ENCODE data around the gene ZBTB7C. TPM values are rescaled to one million over a fixed set of nuclear protein-coding genes. Genes with fewer than 3 reads are reported as not detected.

Gene ZBTB7C
- total RNA-seq, 3 donors from 2014 or later (not counting 1 experiment from before 2014, with no cell fraction given) = 0.07 TPM; not detected in 2

DNA sequence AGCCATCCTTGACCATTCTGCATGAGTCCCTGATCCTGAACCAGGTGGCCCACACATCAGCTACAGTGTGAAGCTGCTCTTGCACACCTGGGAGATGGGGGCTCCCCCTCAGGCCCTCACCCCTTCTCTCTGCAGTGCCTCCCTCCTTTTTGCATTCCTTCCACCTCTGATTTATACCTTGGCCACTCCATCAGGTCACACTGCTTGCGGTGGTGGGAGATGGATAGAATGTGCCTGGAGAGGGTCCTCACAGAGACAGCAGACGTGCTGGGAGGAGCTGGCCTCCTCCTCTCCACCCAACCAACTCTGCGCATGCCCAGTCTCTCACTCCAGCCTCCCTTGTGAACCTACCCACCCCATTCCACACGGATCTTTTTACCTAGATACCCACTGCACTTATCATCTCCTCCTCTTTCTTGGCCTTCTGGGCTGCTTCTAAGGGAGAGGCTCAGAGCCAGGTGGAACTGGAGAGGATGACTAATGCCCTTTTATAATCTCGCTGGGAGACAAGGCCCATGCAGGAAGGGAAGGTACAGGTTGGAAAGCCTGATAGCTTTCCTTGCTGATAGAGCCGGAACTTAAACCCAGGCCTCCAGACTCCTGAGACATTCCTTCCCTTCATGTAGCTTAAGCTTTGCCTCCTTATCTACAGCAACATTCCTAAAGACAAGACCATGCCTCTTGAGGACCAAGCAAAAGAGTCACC is 205.1 kb downstream of the ZBTB7C start:
- no peaks in the 10 kb centered on the region for H3K4me1 ChIP-seq (ENCODE audit: control insufficient read depth, insufficient read depth, low read length)
- no peak overlapping the region for H3K4me3 ChIP-seq (ENCODE audit: low read length)
- intact Hi-C loops (cut with micrococcal nuclease) = no loop called here
- H3K4me3 Mint-ChIP-seq = no peak overlapping the region
- H3K9me3 ChIP-seq (ENCODE audit: control insufficient read depth, insufficient read depth, low read length) = no peaks in the 10 kb centered on the region
- peaks cover 14 to 48% of the 10 kb centered on the region in 2 donors for H3K27me3 Mint-ChIP-seq (ENCODE audit: low read depth in 2 of 2)
- no peaks in the 10 kb centered on the region for H3K9me3 Mint-ChIP-seq
- H3K36me3 Mint-ChIP-seq = no peaks in the 10 kb centered on the region
- ATAC-seq (no peak), DNase-seq (no peak)
- H3K4me1 Mint-ChIP-seq = no peaks in the 10 kb centered on the region
- H3K27ac ChIP-seq (ENCODE audit: low read length) = no peak overlapping the region
- WGBS (ENCODE audit: insufficient coverage) = 89% methylated on average over 6 of the region's 6 CpGs
- no peaks in the 10 kb centered on the region for H3K27me3 ChIP-seq (ENCODE audit: control insufficient read depth, insufficient read depth, low read length)
- H3K27ac Mint-ChIP-seq = no peak overlapping the region
- no peak for TF ChIP-seq CTCF (IDR thresholded peaks at IDR 0.05)
- H3K36me3 ChIP-seq (ENCODE audit: control insufficient read depth, insufficient read depth, low read length) = no peaks in the 10 kb centered on the region

DNA sequence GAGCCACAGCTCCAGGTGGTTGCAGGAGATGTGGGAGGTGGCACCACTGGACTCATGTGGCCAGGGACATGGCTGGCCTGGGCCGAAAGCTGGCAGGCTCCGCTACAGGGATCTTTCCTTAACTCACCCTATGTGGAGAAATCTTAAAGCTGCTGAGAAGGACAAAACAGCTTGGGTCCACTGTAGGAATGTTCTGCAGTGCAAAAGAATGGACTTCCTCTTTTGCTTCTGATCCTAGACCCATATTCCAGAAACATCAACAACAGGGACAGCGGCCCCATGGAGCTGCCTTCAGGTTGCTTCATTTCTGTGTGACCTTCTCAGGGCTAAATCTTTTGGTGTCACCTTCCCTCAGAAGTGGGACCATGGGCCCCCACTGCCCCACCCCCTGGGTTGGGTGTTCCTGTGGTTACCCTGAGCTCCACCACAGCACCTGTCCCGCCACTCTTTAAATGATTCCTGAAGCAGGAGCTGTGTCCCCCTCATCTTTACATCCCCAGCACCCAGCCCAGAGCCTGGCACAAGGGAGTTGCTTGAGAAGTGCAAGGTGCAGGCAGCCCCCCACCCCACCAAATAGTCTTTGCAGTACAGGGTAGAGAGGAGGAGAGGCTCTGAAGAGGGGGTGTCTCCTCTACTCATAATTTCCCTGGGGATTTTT is 205.8 kb downstream of the ZBTB7C start:
- H3K27ac Mint-ChIP-seq = no peak overlapping the region
- intact Hi-C loops (cut with micrococcal nuclease) = no loop called here
- peaks cover 12 to 48% of the 10 kb centered on the region in 2 donors for H3K27me3 Mint-ChIP-seq (ENCODE audit: low read depth in 2 of 2)

DNA sequence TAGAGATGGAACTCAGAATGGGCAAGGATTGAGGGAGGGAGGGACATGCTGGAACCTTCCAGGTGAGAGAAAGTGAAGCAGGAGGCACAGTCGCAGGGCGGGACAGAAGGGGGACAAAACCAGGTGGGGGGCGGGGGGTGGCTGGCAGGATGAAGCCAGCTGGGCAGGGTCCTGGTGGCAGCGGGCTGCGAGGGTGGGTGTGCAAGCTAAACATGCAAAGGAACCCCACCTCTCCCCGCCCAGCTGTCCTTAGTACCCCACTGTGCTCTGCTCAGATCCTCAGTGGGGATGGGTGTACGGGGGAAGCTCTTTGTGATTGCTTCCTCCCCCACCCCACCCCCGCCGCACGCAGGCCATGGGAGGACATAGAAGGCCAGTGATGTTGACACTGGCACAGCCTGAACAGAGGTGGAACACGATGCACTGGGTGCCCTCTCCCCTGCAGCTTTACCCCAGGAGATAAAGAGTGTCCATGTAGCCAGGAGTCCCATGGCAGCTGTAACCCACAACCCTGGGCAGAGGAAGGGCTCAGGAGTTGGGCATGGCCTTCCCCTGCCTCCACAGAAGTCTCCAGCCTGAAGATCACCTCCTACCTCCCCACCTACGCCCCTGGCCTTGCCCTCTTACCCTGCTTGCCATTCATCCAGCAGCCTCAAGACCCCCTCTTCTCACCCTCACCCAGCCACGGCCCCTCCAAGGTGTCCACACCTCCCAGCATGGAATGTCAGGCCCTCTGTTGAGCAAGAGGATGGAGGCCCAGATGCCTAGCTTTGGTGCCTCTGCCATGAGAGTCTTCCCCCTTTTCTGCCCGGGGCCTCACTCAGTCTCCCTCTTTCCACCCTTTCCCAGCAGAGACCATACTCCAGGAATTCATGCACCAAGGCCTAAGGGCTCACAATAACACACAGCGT is 206.6 kb downstream of the ZBTB7C start:
- Mint-ChIP-seq H3K27ac (no peak overlapping the region), H3K4me3 (no peak overlapping the region), H3K4me1 (no peaks in the 10 kb centered on the region), H3K9me3 (no peaks in the 10 kb centered on the region), H3K36me3 (no peaks in the 10 kb centered on the region), H3K27me3 (ENCODE audit: low read depth in 2 of 2) (peaks cover 12 to 55% of the 10 kb centered on the region in 2 donors)
- no peak overlapping the region for H3K4me3 ChIP-seq (ENCODE audit: low read length)
- H3K9me3 ChIP-seq (ENCODE audit: control insufficient read depth, insufficient read depth, low read length) = no peaks in the 10 kb centered on the region
- no peaks in the 10 kb centered on the region for H3K4me1 ChIP-seq (ENCODE audit: control insufficient read depth, insufficient read depth, low read length)
- WGBS (ENCODE audit: insufficient coverage) = 83% methylated on average over 15 of the region's 15 CpGs
- DNase-seq (no peak), ATAC-seq (no peak)
- no peaks in the 10 kb centered on the region for H3K36me3 ChIP-seq (ENCODE audit: control insufficient read depth, insufficient read depth, low read length)
- H3K27me3 ChIP-seq (ENCODE audit: control insufficient read depth, insufficient read depth, low read length) = no peaks in the 10 kb centered on the region
- TF ChIP-seq CTCF (IDR thresholded peaks at IDR 0.05) = no peak
- H3K27ac ChIP-seq (ENCODE audit: low read length) = no peak overlapping the region
- intact Hi-C loops (cut with micrococcal nuclease) = no loop called here

More for the DNA sequence above, 205.8 kb downstream of the ZBTB7C start:
- no peak for DNase-seq
- no peaks in the 10 kb centered on the region for H3K36me3 ChIP-seq (ENCODE audit: control insufficient read depth, insufficient read depth, low read length)
- H3K4me1 ChIP-seq (ENCODE audit: control insufficient read depth, insufficient read depth, low read length) = no peaks in the 10 kb centered on the region
- Mint-ChIP-seq H3K4me3 (no peak overlapping the region), H3K9me3 (no peaks in the 10 kb centered on the region), H3K4me1 (no peaks in the 10 kb centered on the region), H3K36me3 (no peaks in the 10 kb centered on the region)
- no peaks in the 10 kb centered on the region for H3K27me3 ChIP-seq (ENCODE audit: control insufficient read depth, insufficient read depth, low read length)
- no peak for TF ChIP-seq CTCF (IDR thresholded peaks at IDR 0.05)
- no peak overlapping the region for H3K27ac ChIP-seq (ENCODE audit: low read length)
- 85% methylated on average over 3 of the region's 4 CpGs for WGBS (ENCODE audit: insufficient coverage)
- H3K9me3 ChIP-seq (ENCODE audit: control insufficient read depth, insufficient read depth, low read length) = no peaks in the 10 kb centered on the region
- no peak overlapping the region for H3K4me3 ChIP-seq (ENCODE audit: low read length)
- ATAC-seq = no peak
